Measurements from ENCODE around the gene ZNF474. TPM values are rescaled to one million over a fixed set of nuclear protein-coding genes. Genes with fewer than 3 reads are reported as not detected.

ZNF474 gene
- total and polyA plus RNA-seq, 2 donors from 2014 or later: 0.38 TPM; not detected in 1

- TF ChIP-seq CTCF (IDR thresholded peaks at IDR 0.05; ENCODE audit: borderline replicate concordance, extremely low read depth, insufficient read depth): peak; percentile 8
- FAIRE-seq: no peak
- Histone ChIP-seq H3K36me3 (ENCODE audit: control insufficient read depth in 2 of 3, insufficient read depth in 3 of 3, low read length in 3 of 3) (no peaks in the 10 kb centered on the region), H3K4me3 (ENCODE audit: low read length in 3 of 3) (no peak overlapping the region), H3K27me3 (ENCODE audit: control insufficient read depth, insufficient read depth, low read length) (no peaks in the 10 kb centered on the region), H3K9ac (ENCODE audit: low read length in 3 of 3) (no peak overlapping the region), H3K9me3 (ENCODE audit: control insufficient read depth in 2 of 3, insufficient read depth in 1 of 3, low read length in 3 of 3) (no peaks in the 10 kb centered on the region), H3K27ac (ENCODE audit: low read depth in 2 of 2, low read length in 2 of 2) (no peak overlapping the region), H3K4me1 (ENCODE audit: control insufficient read depth in 2 of 3, insufficient read depth in 2 of 3, low read depth in 1 of 3, low read length in 3 of 3) (no peaks in the 10 kb centered on the region)
- peak in 2 of 5 donors; percentile 52 to 60 for DNase-seq
- intact Hi-C loops (cut with DNase I): no loop called here
These were observed 27.5 kb downstream of the ZNF474 start for GRCh38 chr5:122156724-122157325.

GRCh38 chr5:122162100-122162638 is 32.8 kb downstream of the ZNF474 start:
- Histone ChIP-seq H3K27me3 (ENCODE audit: control insufficient read depth, insufficient read depth, low read length) (no peaks in the 10 kb centered on the region), H3K27ac (ENCODE audit: low read depth in 2 of 2, low read length in 2 of 2) (no peak overlapping the region), H3K9me3 (ENCODE audit: control insufficient read depth in 2 of 3, insufficient read depth in 1 of 3, low read length in 3 of 3) (no peaks in the 10 kb centered on the region), H3K36me3 (ENCODE audit: control insufficient read depth in 2 of 3, insufficient read depth in 3 of 3, low read length in 3 of 3) (no peaks in the 10 kb centered on the region), H3K4me1 (ENCODE audit: control insufficient read depth in 2 of 3, insufficient read depth in 2 of 3, low read depth in 1 of 3, low read length in 3 of 3) (peaks cover 0 to 4% (median 2%) of the 10 kb centered on the region in 3 donors), H3K4me3 (ENCODE audit: low read length in 3 of 3) (no peak overlapping the region), H3K9ac (ENCODE audit: low read length in 3 of 3) (no peak overlapping the region)
- TF ChIP-seq CTCF (IDR thresholded peaks at IDR 0.05; ENCODE audit: borderline replicate concordance, extremely low read depth, insufficient read depth): no peak
- intact Hi-C loops (cut with DNase I): no loop called here
- DNase-seq (no peak), FAIRE-seq (no peak)

- H3K27ac ChIP-seq (ENCODE audit: low read depth in 2 of 2, low read length in 2 of 2): peak overlapping the region; percentile 16 to 36
- no peak overlapping the region for H3K4me3 ChIP-seq (ENCODE audit: low read length in 3 of 3)
- H3K9me3 ChIP-seq (ENCODE audit: control insufficient read depth in 2 of 3, insufficient read depth in 1 of 3, low read length in 3 of 3): no peaks in the 10 kb centered on the region
- intact Hi-C loops (cut with DNase I): no loop called here
- H3K36me3 ChIP-seq (ENCODE audit: control insufficient read depth in 2 of 3, insufficient read depth in 3 of 3, low read length in 3 of 3): no peaks in the 10 kb centered on the region
- peaks cover 0 to 4% (median 2%) of the 10 kb centered on the region in 3 donors for H3K4me1 ChIP-seq (ENCODE audit: control insufficient read depth in 2 of 3, insufficient read depth in 2 of 3, low read depth in 1 of 3, low read length in 3 of 3)
- peak in 1 of 5 donors; percentile 29 for DNase-seq
- no peak overlapping the region for H3K9ac ChIP-seq (ENCODE audit: low read length in 3 of 3)
- no peak for TF ChIP-seq CTCF (IDR thresholded peaks at IDR 0.05; ENCODE audit: borderline replicate concordance, extremely low read depth, insufficient read depth)
- H3K27me3 ChIP-seq (ENCODE audit: control insufficient read depth, insufficient read depth, low read length): no peaks in the 10 kb centered on the region
- FAIRE-seq: no peak
These were observed 34.0 kb downstream of the ZNF474 start for GRCh38 chr5:122163121-122164069.
